Measurements from ENCODE around the gene CDK19.

The CDK19 gene

GRCh38 chr6:110660066-110660655 is 155.1 kb downstream of the CDK19 start:
- no peak for DNase-seq (ENCODE audit: low read depth)

GRCh38 chr6:110658631-110659211 is 156.5 kb downstream of the CDK19 start:
- DNase-seq (ENCODE audit: low read depth), result peak; percentile 28

GRCh38 chr6:110656492-110656891 is 158.8 kb downstream of the CDK19 start:
- DNase-seq (ENCODE audit: low read depth), result no peak

- no peak for DNase-seq (ENCODE audit: low read depth)
Measured at GRCh38 chr6:110655821-110656220, 159.4 kb downstream of the CDK19 start.

GRCh38 chr6:110654096-110654820 is 161.0 kb downstream of the CDK19 start:
- peak; percentile 33 for DNase-seq (ENCODE audit: low read depth)

- DNase-seq (ENCODE audit: low read depth), result no peak
Measured at GRCh38 chr6:110653381-110653780, 161.9 kb downstream of the CDK19 start.

- peak; percentile 27 for DNase-seq (ENCODE audit: low read depth)
Measured at GRCh38 chr6:110652520-110652919, 162.7 kb downstream of the CDK19 start.

GRCh38 chr6:110650755-110651154 is 164.5 kb downstream of the CDK19 start:
- no peak for DNase-seq (ENCODE audit: low read depth)

- no peak for DNase-seq (ENCODE audit: low read depth)
Measured at GRCh38 chr6:110649704-110650103, 165.6 kb downstream of the CDK19 start.

- DNase-seq (ENCODE audit: low read depth), result no peak
Measured at GRCh38 chr6:110646951-110647910, 168.0 kb downstream of the CDK19 start.

GRCh38 chr6:110646419-110646698 is 168.9 kb downstream of the CDK19 start:
- no peak for DNase-seq (ENCODE audit: low read depth)

- DNase-seq (ENCODE audit: low read depth), result no peak
Measured at GRCh38 chr6:110645685-110646418, 169.4 kb downstream of the CDK19 start.

- peak; percentile 51 for DNase-seq (ENCODE audit: low read depth)
Measured at GRCh38 chr6:110643175-110643574, 172.1 kb downstream of the CDK19 start.

GRCh38 chr6:110642711-110643110 is 172.6 kb downstream of the CDK19 start:
- DNase-seq (ENCODE audit: low read depth), result no peak

- DNase-seq (ENCODE audit: low read depth), result no peak
Measured at GRCh38 chr6:110636781-110637180, 178.5 kb downstream of the CDK19 start.

- DNase-seq (ENCODE audit: low read depth), result no peak
Measured at GRCh38 chr6:110635096-110635495, 180.2 kb downstream of the CDK19 start.

GRCh38 chr6:110633731-110634213 is 181.5 kb downstream of the CDK19 start:
- DNase-seq (ENCODE audit: low read depth), result no peak

- DNase-seq (ENCODE audit: low read depth), result no peak
Measured at GRCh38 chr6:110629153-110629552, 186.1 kb downstream of the CDK19 start.

- DNase-seq (ENCODE audit: low read depth), result peak; percentile 77
Measured at GRCh38 chr6:110628330-110628729, 186.9 kb downstream of the CDK19 start.

- DNase-seq (ENCODE audit: low read depth), result no peak
Measured at GRCh38 chr6:110626442-110626841, 188.8 kb downstream of the CDK19 start.

GRCh38 chr6:110625883-110626282 is 189.4 kb downstream of the CDK19 start:
- peak; percentile 58 for DNase-seq (ENCODE audit: low read depth)

Data from EH (cell line).